Choroid plexus epithelial cell (primary cell): ENCODE results near the gene ALPG.
"Not testable (repeated sequence)": the region's sequence is repeated elsewhere in the genome, so short reads cannot be mapped to it uniquely, and the experiment has no call there.

ENCODE experiments used
- DNase-seq: peaks from one replicate; pipeline ENCODE4 v3.0.0-alpha.2; 2010; ENCODE audit warnings: low read depth
- H3K4me3 ChIP-seq: 2 replicates; pipeline ENCODE4 v1.5.1; 2011; ENCODE audit warnings: low read depth, mild to moderate bottlenecking, control low read depth, low read length, moderate library complexity
- TF ChIP-seq, protein P1 (sequence below): conservative IDR thresholded peaks from 2 replicates; pipeline ENCODE4 v1.5.1; 2011; ENCODE audit warnings: low read depth, mild to moderate bottlenecking, control low read depth, inconsistent platforms, low read length, moderate library complexity

The ALPG gene

GRCh38 chr2:232396683-232397082 is 10.0 kb upstream of the ALPG start:
- H3K4me3 ChIP-seq, result no peak overlapping the region
- no peak for DNase-seq
- TF ChIP-seq, protein P1, sequence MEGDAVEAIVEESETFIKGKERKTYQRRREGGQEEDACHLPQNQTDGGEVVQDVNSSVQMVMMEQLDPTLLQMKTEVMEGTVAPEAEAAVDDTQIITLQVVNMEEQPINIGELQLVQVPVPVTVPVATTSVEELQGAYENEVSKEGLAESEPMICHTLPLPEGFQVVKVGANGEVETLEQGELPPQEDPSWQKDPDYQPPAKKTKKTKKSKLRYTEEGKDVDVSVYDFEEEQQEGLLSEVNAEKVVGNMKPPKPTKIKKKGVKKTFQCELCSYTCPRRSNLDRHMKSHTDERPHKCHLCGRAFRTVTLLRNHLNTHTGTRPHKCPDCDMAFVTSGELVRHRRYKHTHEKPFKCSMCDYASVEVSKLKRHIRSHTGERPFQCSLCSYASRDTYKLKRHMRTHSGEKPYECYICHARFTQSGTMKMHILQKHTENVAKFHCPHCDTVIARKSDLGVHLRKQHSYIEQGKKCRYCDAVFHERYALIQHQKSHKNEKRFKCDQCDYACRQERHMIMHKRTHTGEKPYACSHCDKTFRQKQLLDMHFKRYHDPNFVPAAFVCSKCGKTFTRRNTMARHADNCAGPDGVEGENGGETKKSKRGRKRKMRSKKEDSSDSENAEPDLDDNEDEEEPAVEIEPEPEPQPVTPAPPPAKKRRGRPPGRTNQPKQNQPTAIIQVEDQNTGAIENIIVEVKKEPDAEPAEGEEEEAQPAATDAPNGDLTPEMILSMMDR, result no peak

GRCh38 chr2:232398293-232399034 is 8.2 kb upstream of the ALPG start:
- no peak for DNase-seq
- TF ChIP-seq, protein P1, result no peak
- no peak overlapping the region for H3K4me3 ChIP-seq

DNA sequence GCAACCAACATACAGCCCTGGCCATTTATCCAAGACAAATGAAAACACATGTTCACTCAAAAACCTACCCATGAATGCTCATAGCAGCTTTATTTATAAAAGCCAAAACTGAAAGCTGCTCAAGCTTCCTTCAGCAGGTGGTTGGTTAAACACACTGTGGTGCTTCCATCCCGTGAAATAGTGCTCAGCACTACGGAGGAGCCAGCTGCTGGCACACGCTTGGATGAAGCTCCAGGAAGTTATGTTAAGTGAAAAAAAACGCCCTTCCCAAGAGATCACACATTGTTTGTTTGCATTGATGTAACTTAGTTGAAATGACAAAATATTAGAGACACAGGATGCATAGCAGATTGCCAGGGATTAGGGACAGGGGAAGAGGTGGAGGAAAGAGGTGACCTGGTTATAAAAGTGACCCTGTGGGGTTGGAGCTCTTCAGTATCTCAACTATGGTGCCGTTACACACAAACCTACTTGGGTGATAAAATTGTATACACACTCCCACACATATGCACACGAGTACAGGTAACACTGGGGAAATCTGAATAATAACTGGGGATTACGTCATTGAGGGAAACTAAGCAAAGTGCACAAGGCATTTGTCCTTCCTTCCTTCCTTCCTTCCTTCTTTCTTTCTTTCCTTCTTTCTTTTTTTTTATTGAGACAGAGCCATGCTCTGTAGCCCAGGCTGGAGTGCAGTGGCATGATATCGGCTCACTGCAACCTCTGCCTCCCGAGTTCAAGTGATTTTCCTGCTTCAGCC is 6.2 kb upstream of the ALPG start:
- TF ChIP-seq, protein P1, result no peak
- no peak for DNase-seq
- no peak overlapping the region for H3K4me3 ChIP-seq

- no peak for DNase-seq
- TF ChIP-seq, protein P1, result no peak
Observed at GRCh38 chr2:232402518-232402917, 4.1 kb upstream of the ALPG start.

GRCh38 chr2:232405943-232406510 is 617 bp upstream of the ALPG start:
- no peak for DNase-seq
- TF ChIP-seq, protein P1, result no peak
- no peak overlapping the region for H3K4me3 ChIP-seq

More at GRCh38 chr2:232402518-232402917, 4.1 kb upstream of the ALPG start:
- H3K4me3 ChIP-seq, result no peak overlapping the region

DNA sequence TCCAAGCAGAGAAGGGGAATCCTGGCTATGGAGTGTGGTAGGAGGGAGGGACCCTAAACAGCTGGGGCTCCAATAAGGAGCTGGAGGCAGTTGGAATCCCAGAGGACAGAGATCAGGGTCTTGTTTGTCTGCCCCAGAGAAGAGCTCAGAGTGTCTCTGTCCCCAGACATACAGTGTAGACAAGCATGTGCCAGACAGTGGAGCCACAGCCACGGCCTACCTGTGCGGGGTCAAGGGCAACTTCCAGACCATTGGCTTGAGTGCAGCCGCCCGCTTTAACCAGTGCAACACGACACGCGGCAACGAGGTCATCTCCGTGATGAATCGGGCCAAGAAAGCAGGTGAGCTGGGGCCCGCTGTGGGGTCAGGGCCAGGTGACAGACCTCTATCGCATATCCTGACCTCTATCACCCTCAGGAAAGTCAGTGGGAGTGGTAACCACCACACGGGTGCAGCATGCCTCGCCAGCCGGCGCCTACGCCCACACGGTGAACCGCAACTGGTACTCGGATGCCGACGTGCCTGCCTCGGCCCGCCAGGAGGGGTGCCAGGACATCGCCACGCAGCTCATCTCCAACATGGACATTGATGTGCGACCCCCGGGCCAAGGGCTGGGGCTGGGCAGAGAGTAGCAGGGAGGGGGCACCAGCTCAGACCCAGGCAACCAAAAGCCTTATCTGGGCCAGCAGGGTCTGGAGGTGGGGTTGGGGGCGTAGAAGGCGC is 945 bp downstream of the ALPG start:
- not testable (repeated sequence) for H3K4me3 ChIP-seq, DNase-seq

- not testable (repeated sequence) for H3K4me3 ChIP-seq, DNase-seq
Observed at GRCh38 chr2:232408269-232408668, 1.6 kb downstream of the ALPG start.

GRCh38 chr2:232409617-232410016 is 3.0 kb downstream of the ALPG start:
- not testable (repeated sequence) for H3K4me3 ChIP-seq, DNase-seq
